ENCODE data around the gene ZNF366.
A peak's percentile ranks its signal among the peaks of the same experiment; 100 is the strongest.

Gene ZNF366

GRCh38 chr5:72540759-72541438, 33.7 kb upstream of the ZNF366 start:
- no peak overlapping the region for H3K27ac ChIP-seq (ENCODE audit: low read depth, low read length)

GRCh38 chr5:72539726-72540125, 32.5 kb upstream of the ZNF366 start:
- Histone ChIP-seq H3K36me3 (ENCODE audit: control insufficient read depth, insufficient read depth, low read length) (no peaks in the 10 kb centered on the region), H3K4ac (ENCODE audit: low read depth, low read length) (no peak overlapping the region), H2BK5ac (ENCODE audit: low read length) (no peak overlapping the region), H2BK120ac (ENCODE audit: low read depth, low read length) (no peak overlapping the region), H3K4me1 (ENCODE audit: control insufficient read depth, low read depth, low read length) (peaks cover 10% of the 10 kb centered on the region), H3K18ac (ENCODE audit: low read length) (no peak overlapping the region), H3K56ac (ENCODE audit: low read length) (no peak overlapping the region), H3K79me1 (ENCODE audit: low read length) (no peaks in the 10 kb centered on the region), H3K23ac (ENCODE audit: low read length) (no peak overlapping the region), H3K27me3 (ENCODE audit: insufficient read depth, low read length, poor library complexity) (no peaks in the 10 kb centered on the region), H4K8ac (ENCODE audit: low read depth, low read length) (no peak overlapping the region), H2BK15ac (replicated peaks; ENCODE audit: low read depth) (no peak overlapping the region), H2AK5ac (ENCODE audit: low read length) (no peak overlapping the region), H4K5ac (ENCODE audit: low read length) (no peak overlapping the region), H3K27ac (ENCODE audit: low read depth, low read length) (no peak overlapping the region), H3K4me3 (ENCODE audit: low read length) (no peak overlapping the region), H3K79me2 (ENCODE audit: control insufficient read depth, insufficient read depth, low read length) (no peaks in the 10 kb centered on the region), H3K9ac (ENCODE audit: low read length) (no peak overlapping the region), H3K4me2 (ENCODE audit: low read length) (no peak overlapping the region)
- no peak for DNase-seq

More at GRCh38 chr5:72540759-72541438, 33.7 kb upstream of the ZNF366 start:
- Histone ChIP-seq H3K27me3 (ENCODE audit: insufficient read depth, low read length, poor library complexity) (no peaks in the 10 kb centered on the region), H3K56ac (ENCODE audit: low read length) (peak overlapping the region; percentile 38), H3K23ac (ENCODE audit: low read length) (no peak overlapping the region), H3K9ac (ENCODE audit: low read length) (no peak overlapping the region), H3K79me1 (ENCODE audit: low read length) (no peaks in the 10 kb centered on the region), H3K4me2 (ENCODE audit: low read length) (no peak overlapping the region), H3K4ac (ENCODE audit: low read depth, low read length) (no peak overlapping the region), H3K4me3 (ENCODE audit: low read length) (no peak overlapping the region), H3K4me1 (ENCODE audit: control insufficient read depth, low read depth, low read length) (peaks cover 10% of the 10 kb centered on the region), H2BK120ac (ENCODE audit: low read depth, low read length) (no peak overlapping the region), H2AK5ac (ENCODE audit: low read length) (no peak overlapping the region), H2BK5ac (ENCODE audit: low read length) (no peak overlapping the region), H2BK15ac (replicated peaks; ENCODE audit: low read depth) (no peak overlapping the region), H3K36me3 (ENCODE audit: control insufficient read depth, insufficient read depth, low read length) (no peaks in the 10 kb centered on the region), H3K18ac (ENCODE audit: low read length) (no peak overlapping the region), H3K79me2 (ENCODE audit: control insufficient read depth, insufficient read depth, low read length) (no peaks in the 10 kb centered on the region), H4K5ac (ENCODE audit: low read length) (no peak overlapping the region), H4K8ac (ENCODE audit: low read depth, low read length) (no peak overlapping the region)
- DNase-seq, result no peak
- WGBS (ENCODE audit: extremely low coverage, insufficient coverage, low lambda C conversion rate), result no CpG with 5 or more reads among the region's 7 CpGs

GRCh38 chr5:72539038-72539437, 31.8 kb upstream of the ZNF366 start:
- Histone ChIP-seq H3K27me3 (ENCODE audit: insufficient read depth, low read length, poor library complexity) (no peaks in the 10 kb centered on the region), H3K23ac (ENCODE audit: low read length) (no peak overlapping the region), H4K8ac (ENCODE audit: low read depth, low read length) (no peak overlapping the region), H2AK5ac (ENCODE audit: low read length) (no peak overlapping the region), H3K18ac (ENCODE audit: low read length) (no peak overlapping the region), H3K36me3 (ENCODE audit: control insufficient read depth, insufficient read depth, low read length) (no peaks in the 10 kb centered on the region), H3K4me3 (ENCODE audit: low read length) (no peak overlapping the region), H2BK120ac (ENCODE audit: low read depth, low read length) (no peak overlapping the region), H3K79me2 (ENCODE audit: control insufficient read depth, insufficient read depth, low read length) (no peaks in the 10 kb centered on the region), H3K27ac (ENCODE audit: low read depth, low read length) (no peak overlapping the region), H2BK5ac (ENCODE audit: low read length) (no peak overlapping the region), H3K56ac (ENCODE audit: low read length) (no peak overlapping the region), H3K79me1 (ENCODE audit: low read length) (no peaks in the 10 kb centered on the region), H3K4me1 (ENCODE audit: control insufficient read depth, low read depth, low read length) (peaks cover 10% of the 10 kb centered on the region), H3K4me2 (ENCODE audit: low read length) (no peak overlapping the region), H2BK15ac (replicated peaks; ENCODE audit: low read depth) (no peak overlapping the region), H3K4ac (ENCODE audit: low read depth, low read length) (no peak overlapping the region), H4K5ac (ENCODE audit: low read length) (no peak overlapping the region), H3K9ac (ENCODE audit: low read length) (no peak overlapping the region)
- no peak for DNase-seq
- WGBS (ENCODE audit: extremely low coverage, insufficient coverage, low lambda C conversion rate), result no CpG with 5 or more reads among the region's 1 CpG

GRCh38 chr5:72537166-72537565, 30.0 kb upstream of the ZNF366 start:
- peaks cover 10% of the 10 kb centered on the region for H3K4me1 ChIP-seq (ENCODE audit: control insufficient read depth, low read depth, low read length)
- H2AK5ac ChIP-seq (ENCODE audit: low read length), result no peak overlapping the region
- no peak overlapping the region for H3K23ac ChIP-seq (ENCODE audit: low read length)
- H3K4me2 ChIP-seq (ENCODE audit: low read length), result no peak overlapping the region
- no peak overlapping the region for H3K18ac ChIP-seq (ENCODE audit: low read length)
- H3K79me2 ChIP-seq (ENCODE audit: control insufficient read depth, insufficient read depth, low read length), result no peaks in the 10 kb centered on the region
- H2BK120ac ChIP-seq (ENCODE audit: low read depth, low read length), result no peak overlapping the region
- H3K56ac ChIP-seq (ENCODE audit: low read length), result no peak overlapping the region
- no peak overlapping the region for H3K9ac ChIP-seq (ENCODE audit: low read length)
- no peak overlapping the region for H4K5ac ChIP-seq (ENCODE audit: low read length)
- no peak overlapping the region for H2BK15ac ChIP-seq (replicated peaks; ENCODE audit: low read depth)
- no CpG with 5 or more reads among the region's 5 CpGs for WGBS (ENCODE audit: extremely low coverage, insufficient coverage, low lambda C conversion rate)
- H3K36me3 ChIP-seq (ENCODE audit: control insufficient read depth, insufficient read depth, low read length), result no peaks in the 10 kb centered on the region
- H3K27me3 ChIP-seq (ENCODE audit: insufficient read depth, low read length, poor library complexity), result no peaks in the 10 kb centered on the region
- no peak for DNase-seq
- no peak overlapping the region for H3K27ac ChIP-seq (ENCODE audit: low read depth, low read length)
- H3K4ac ChIP-seq (ENCODE audit: low read depth, low read length), result no peak overlapping the region
- no peak overlapping the region for H4K8ac ChIP-seq (ENCODE audit: low read depth, low read length)
- H3K79me1 ChIP-seq (ENCODE audit: low read length), result no peaks in the 10 kb centered on the region
- no peak overlapping the region for H2BK5ac ChIP-seq (ENCODE audit: low read length)
- no peak overlapping the region for H3K4me3 ChIP-seq (ENCODE audit: low read length)

- Histone ChIP-seq H3K36me3 (ENCODE audit: control insufficient read depth, insufficient read depth, low read length) (no peaks in the 10 kb centered on the region), H4K5ac (ENCODE audit: low read length) (no peak overlapping the region), H2BK120ac (ENCODE audit: low read depth, low read length) (no peak overlapping the region), H3K79me2 (ENCODE audit: control insufficient read depth, insufficient read depth, low read length) (no peaks in the 10 kb centered on the region), H3K18ac (ENCODE audit: low read length) (no peak overlapping the region), H4K8ac (ENCODE audit: low read depth, low read length) (no peak overlapping the region), H3K79me1 (ENCODE audit: low read length) (no peaks in the 10 kb centered on the region), H3K9ac (ENCODE audit: low read length) (no peak overlapping the region), H3K4ac (ENCODE audit: low read depth, low read length) (no peak overlapping the region), H3K27me3 (ENCODE audit: insufficient read depth, low read length, poor library complexity) (no peaks in the 10 kb centered on the region), H3K23ac (ENCODE audit: low read length) (no peak overlapping the region), H3K4me1 (ENCODE audit: control insufficient read depth, low read depth, low read length) (no peaks in the 10 kb centered on the region), H3K4me3 (ENCODE audit: low read length) (no peak overlapping the region), H3K27ac (ENCODE audit: low read depth, low read length) (no peak overlapping the region), H3K4me2 (ENCODE audit: low read length) (no peak overlapping the region), H2AK5ac (ENCODE audit: low read length) (no peak overlapping the region), H2BK5ac (ENCODE audit: low read length) (no peak overlapping the region), H2BK15ac (replicated peaks; ENCODE audit: low read depth) (no peak overlapping the region), H3K56ac (ENCODE audit: low read length) (no peak overlapping the region)
- no CpG with 5 or more reads among the region's 4 CpGs for WGBS (ENCODE audit: extremely low coverage, insufficient coverage, low lambda C conversion rate)
- no peak for DNase-seq
Measured at GRCh38 chr5:72531496-72532190, 24.4 kb upstream of the ZNF366 start.

- Histone ChIP-seq H2BK15ac (replicated peaks; ENCODE audit: low read depth) (no peak overlapping the region), H2AK5ac (ENCODE audit: low read length) (no peak overlapping the region), H3K9ac (ENCODE audit: low read length) (no peak overlapping the region), H4K8ac (ENCODE audit: low read depth, low read length) (no peak overlapping the region), H3K36me3 (ENCODE audit: control insufficient read depth, insufficient read depth, low read length) (no peaks in the 10 kb centered on the region), H3K18ac (ENCODE audit: low read length) (no peak overlapping the region), H2BK120ac (ENCODE audit: low read depth, low read length) (no peak overlapping the region), H3K23ac (ENCODE audit: low read length) (no peak overlapping the region), H3K79me1 (ENCODE audit: low read length) (no peaks in the 10 kb centered on the region), H3K79me2 (ENCODE audit: control insufficient read depth, insufficient read depth, low read length) (no peaks in the 10 kb centered on the region), H3K4me2 (ENCODE audit: low read length) (no peak overlapping the region), H3K27ac (ENCODE audit: low read depth, low read length) (no peak overlapping the region), H3K4ac (ENCODE audit: low read depth, low read length) (no peak overlapping the region), H3K4me1 (ENCODE audit: control insufficient read depth, low read depth, low read length) (no peaks in the 10 kb centered on the region), H2BK5ac (ENCODE audit: low read length) (no peak overlapping the region), H3K27me3 (ENCODE audit: insufficient read depth, low read length, poor library complexity) (no peaks in the 10 kb centered on the region), H3K56ac (ENCODE audit: low read length) (no peak overlapping the region), H4K5ac (ENCODE audit: low read length) (no peak overlapping the region), H3K4me3 (ENCODE audit: low read length) (no peak overlapping the region)
- no CpG with 5 or more reads among the region's 7 CpGs for WGBS (ENCODE audit: extremely low coverage, insufficient coverage, low lambda C conversion rate)
- no peak for DNase-seq
Measured at GRCh38 chr5:72530196-72530595, 23.0 kb upstream of the ZNF366 start.
